Measurements from ENCODE around the gene ZNF577.
"Not testable (repeated sequence)": the region's sequence is repeated elsewhere in the genome, so short reads cannot be mapped to it uniquely, and the experiment has no call there.

ZNF577 gene

GRCh38 chr19:51887522-51888498 lies at the start of gene ZNF577:
ZNF577 (minus strand) TSS chr19:51887951; CDS start chr19:51880382, 7,569 bp downstream.
- Histone ChIP-seq H3K4me1 (ENCODE audit: insufficient read depth, low read length) (no peaks in the 10 kb centered on the region), H3K9ac (ENCODE audit: low read depth, low read length) (peak within 1 kb of the TSS; percentile 91), H3K27ac (ENCODE audit: low read length) (peak within 1 kb of the TSS; percentile 69), H3K4me3 (ENCODE audit: low read length) (peak within 1 kb of the TSS; percentile 84), H3K9me3 (ENCODE audit: insufficient read depth, low read depth, low read length) (peaks cover 46% of the 10 kb centered on the region), H3K36me3 (ENCODE audit: insufficient read depth, low read depth, low read length) (peaks cover 60% of the 10 kb centered on the region), H3K27me3 (ENCODE audit: insufficient read depth, low read length) (no peaks in the 10 kb centered on the region)

GRCh38 chr19:51931921-51932320 lies 44.2 kb upstream of the ZNF577 start:
- Histone ChIP-seq H3K9me3 (ENCODE audit: insufficient read depth, low read depth, low read length) (peaks cover 2% of the 10 kb centered on the region), H3K36me3 (ENCODE audit: insufficient read depth, low read depth, low read length) (peaks cover 74% of the 10 kb centered on the region)

GRCh38 chr19:51927859-51928258 lies 40.1 kb upstream of the ZNF577 start:
- Histone ChIP-seq H3K4me1 (ENCODE audit: insufficient read depth, low read length) (no peaks in the 10 kb centered on the region), H3K27me3 (ENCODE audit: insufficient read depth, low read length) (no peaks in the 10 kb centered on the region), H3K4me3 (ENCODE audit: low read length) (peak overlapping the region; percentile 87), H3K9ac (ENCODE audit: low read depth, low read length) (peak overlapping the region; percentile 97), H3K27ac (ENCODE audit: low read length) (peak overlapping the region; percentile 97), H3K36me3 (ENCODE audit: insufficient read depth, low read depth, low read length) (peaks cover 34% of the 10 kb centered on the region), H3K9me3 (ENCODE audit: insufficient read depth, low read depth, low read length) (peaks cover 25% of the 10 kb centered on the region)

More at GRCh38 chr19:51931921-51932320, 44.2 kb upstream of the ZNF577 start:
- Histone ChIP-seq H3K27me3 (ENCODE audit: insufficient read depth, low read length) (no peaks in the 10 kb centered on the region), H3K4me1 (ENCODE audit: insufficient read depth, low read length) (no peaks in the 10 kb centered on the region), H3K9ac (ENCODE audit: low read depth, low read length) (no peak overlapping the region), H3K4me3 (ENCODE audit: low read length) (no peak overlapping the region), H3K27ac (ENCODE audit: low read length) (no peak overlapping the region)

- Histone ChIP-seq H3K27me3 (ENCODE audit: insufficient read depth, low read length) (no peaks in the 10 kb centered on the region), H3K9me3 (ENCODE audit: insufficient read depth, low read depth, low read length) (peaks cover 33% of the 10 kb centered on the region), H3K4me3 (ENCODE audit: low read length) (peak within 1 kb of the TSS; percentile 87), H3K9ac (ENCODE audit: low read depth, low read length) (peak within 1 kb of the TSS; percentile 97), H3K27ac (ENCODE audit: low read length) (peak within 1 kb of the TSS; percentile 97), H3K4me1 (ENCODE audit: insufficient read depth, low read length) (no peaks in the 10 kb centered on the region), H3K36me3 (ENCODE audit: insufficient read depth, low read depth, low read length) (peaks cover 28% of the 10 kb centered on the region)
These were observed 39.3 kb upstream of the ZNF577 start, which contains the start of gene ZNF613 for GRCh38 chr19:51926784-51927741. ZNF613 (plus strand) TSS chr19:51927472; CDS start chr19:51936221, 8,749 bp downstream.

GRCh38 chr19:51926426-51926783 lies 38.7 kb upstream of the ZNF577 start:
- no peaks in the 10 kb centered on the region for H3K4me1 ChIP-seq (ENCODE audit: insufficient read depth, low read length)
- H3K27me3 ChIP-seq (ENCODE audit: insufficient read depth, low read length): no peaks in the 10 kb centered on the region
- H3K9me3 ChIP-seq (ENCODE audit: insufficient read depth, low read depth, low read length): peaks cover 39% of the 10 kb centered on the region
- H3K36me3 ChIP-seq (ENCODE audit: insufficient read depth, low read depth, low read length): peaks cover 22% of the 10 kb centered on the region
- peak overlapping the region; percentile 87 for H3K4me3 ChIP-seq (ENCODE audit: low read length)
- no peak overlapping the region for H3K27ac ChIP-seq (ENCODE audit: low read length)
- H3K9ac ChIP-seq (ENCODE audit: low read depth, low read length): peak overlapping the region; percentile 97; the same call in 1 of the 2 replicates

GRCh38 chr19:51921949-51922348 lies 34.2 kb upstream of the ZNF577 start:
- Histone ChIP-seq H3K4me1 (ENCODE audit: insufficient read depth, low read length) (no peaks in the 10 kb centered on the region), H3K4me3 (ENCODE audit: low read length) (no peak overlapping the region), H3K36me3 (ENCODE audit: insufficient read depth, low read depth, low read length) (no peaks in the 10 kb centered on the region), H3K27ac (ENCODE audit: low read length) (no peak overlapping the region), H3K9me3 (ENCODE audit: insufficient read depth, low read depth, low read length) (peaks cover 83% of the 10 kb centered on the region), H3K27me3 (ENCODE audit: insufficient read depth, low read length) (no peaks in the 10 kb centered on the region), H3K9ac (ENCODE audit: low read depth, low read length) (no peak overlapping the region)

- H3K27ac ChIP-seq (ENCODE audit: low read length): no peak overlapping the region
- H3K4me1 ChIP-seq (ENCODE audit: insufficient read depth, low read length): no peaks in the 10 kb centered on the region
- H3K27me3 ChIP-seq (ENCODE audit: insufficient read depth, low read length): no peaks in the 10 kb centered on the region
- H3K4me3 ChIP-seq (ENCODE audit: low read length): no peak overlapping the region
- peaks cover 96% of the 10 kb centered on the region for H3K9me3 ChIP-seq (ENCODE audit: insufficient read depth, low read depth, low read length)
- no peaks in the 10 kb centered on the region for H3K36me3 ChIP-seq (ENCODE audit: insufficient read depth, low read depth, low read length)
- no peak overlapping the region for H3K9ac ChIP-seq (ENCODE audit: low read depth, low read length)
These were observed 31.9 kb upstream of the ZNF577 start for GRCh38 chr19:51919606-51920005.

GRCh38 chr19:51916167-51916566 lies 28.4 kb upstream of the ZNF577 start:
- Histone ChIP-seq H3K9me3 (ENCODE audit: insufficient read depth, low read depth, low read length) (peaks cover 98% of the 10 kb centered on the region), H3K27ac (ENCODE audit: low read length) (no peak overlapping the region), H3K27me3 (ENCODE audit: insufficient read depth, low read length) (no peaks in the 10 kb centered on the region), H3K4me1 (ENCODE audit: insufficient read depth, low read length) (no peaks in the 10 kb centered on the region), H3K36me3 (ENCODE audit: insufficient read depth, low read depth, low read length) (no peaks in the 10 kb centered on the region), H3K9ac (ENCODE audit: low read depth, low read length) (no peak overlapping the region), H3K4me3 (ENCODE audit: low read length) (no peak overlapping the region)

- Histone ChIP-seq H3K27ac (ENCODE audit: low read length) (no peak overlapping the region), H3K9ac (ENCODE audit: low read depth, low read length) (no peak overlapping the region), H3K4me3 (ENCODE audit: low read length) (no peak overlapping the region), H3K9me3 (ENCODE audit: insufficient read depth, low read depth, low read length) (peaks cover 96% of the 10 kb centered on the region), H3K4me1 (ENCODE audit: insufficient read depth, low read length) (no peaks in the 10 kb centered on the region), H3K27me3 (ENCODE audit: insufficient read depth, low read length) (no peaks in the 10 kb centered on the region), H3K36me3 (ENCODE audit: insufficient read depth, low read depth, low read length) (no peaks in the 10 kb centered on the region)
These were observed 27.6 kb upstream of the ZNF577 start for GRCh38 chr19:51915324-51915867.

GRCh38 chr19:51907981-51908380 lies 20.2 kb upstream of the ZNF577 start:
- Histone ChIP-seq H3K27ac (ENCODE audit: low read length) (peak overlapping the region; percentile 90), H3K9me3 (ENCODE audit: insufficient read depth, low read depth, low read length) (peaks cover 38% of the 10 kb centered on the region), H3K4me3 (ENCODE audit: low read length) (peak overlapping the region; percentile 68)

GRCh38 chr19:51906108-51906507 lies 18.4 kb upstream of the ZNF577 start:
- H3K27me3 ChIP-seq (ENCODE audit: insufficient read depth, low read length): not testable (repeated sequence)
- Histone ChIP-seq H3K27ac (ENCODE audit: low read length) (peak overlapping the region; percentile 62), H3K4me3 (ENCODE audit: low read length) (peak overlapping the region; percentile 93; the same call in 1 of the 2 replicates), H3K9ac (ENCODE audit: low read depth, low read length) (peak overlapping the region; percentile 98; the same call in 1 of the 2 replicates), H3K4me1 (ENCODE audit: insufficient read depth, low read length) (peaks cover 21% of the 10 kb centered on the region), H3K36me3 (ENCODE audit: insufficient read depth, low read depth, low read length) (peaks cover 22% of the 10 kb centered on the region), H3K9me3 (ENCODE audit: insufficient read depth, low read depth, low read length) (peaks cover 36% of the 10 kb centered on the region)

More at GRCh38 chr19:51907981-51908380, 20.2 kb upstream of the ZNF577 start:
- H3K36me3 ChIP-seq (ENCODE audit: insufficient read depth, low read depth, low read length); H3K27me3 ChIP-seq (ENCODE audit: insufficient read depth, low read length): not testable (repeated sequence)
- Histone ChIP-seq H3K9ac (ENCODE audit: low read depth, low read length) (peak overlapping the region; percentile 83), H3K4me1 (ENCODE audit: insufficient read depth, low read length) (peaks cover 19% of the 10 kb centered on the region)
